ENCODE measurements around the gene PTPRG. TPM values are rescaled to one million over a fixed set of nuclear protein-coding genes. Genes with fewer than 3 reads are reported as not detected.
A peak's percentile ranks its signal among the peaks of the same experiment; 100 is the strongest.

The PTPRG gene
- total RNA-seq, 1 experiment from 2014 or later: 69.3 TPM

DNA sequence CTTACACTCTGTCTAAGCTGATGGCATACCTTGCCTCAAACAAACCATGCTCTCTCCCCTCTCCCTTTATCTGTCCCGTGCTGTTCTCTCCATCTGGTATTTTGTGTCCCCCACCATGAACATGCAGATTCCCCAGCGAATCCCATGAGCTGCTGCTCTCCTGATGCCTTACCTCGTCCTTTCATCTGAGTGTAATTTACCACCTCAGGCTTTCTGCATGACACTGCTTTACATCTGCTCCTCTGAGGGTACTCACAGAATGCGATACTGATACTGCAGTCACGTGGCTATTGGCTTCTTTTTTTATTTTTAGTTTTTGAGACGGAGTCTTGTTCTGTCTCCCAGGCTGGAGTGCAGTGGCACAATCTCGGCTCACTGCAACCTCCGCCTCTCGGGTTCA lies 341.7 kb downstream of the PTPRG start:
- Histone ChIP-seq H3K27ac (ENCODE audit: insufficient read length, low read depth, low read length) (no peak overlapping the region), H3K79me2 (ENCODE audit: insufficient read depth, low read length) (peaks cover 14% of the 10 kb centered on the region), H3K14ac (ENCODE audit: insufficient read depth, low read length) (no peak overlapping the region), H3K9me3 (ENCODE audit: control insufficient read depth, low read depth, low read length) (no peaks in the 10 kb centered on the region), H3K56ac (ENCODE audit: insufficient read length, low read depth, low read length) (no peak overlapping the region), H2BK120ac (ENCODE audit: low read depth, low read length, poor library complexity, severe bottlenecking) (no peak overlapping the region), H2AFZ (ENCODE audit: low read length) (no peak overlapping the region), H3K23me2 (ENCODE audit: insufficient read length, low read depth, low read length, poor library complexity, severe bottlenecking) (no peaks in the 10 kb centered on the region), H4K5ac (ENCODE audit: insufficient read length, low read depth, low read length) (no peak overlapping the region), H4K8ac (replicated peaks; ENCODE audit: insufficient read length, low read depth, low read length) (no peak overlapping the region), H2BK20ac (ENCODE audit: low read depth, low read length, poor library complexity, severe bottlenecking) (no peak overlapping the region), H3T11ph (ENCODE audit: low read length) (no peak overlapping the region), H2BK15ac (ENCODE audit: low read depth, low read length) (no peak overlapping the region), H2AK5ac (ENCODE audit: insufficient read length, low read length) (no peak overlapping the region), H3K4ac (ENCODE audit: low read depth, low read length) (no peak overlapping the region), H3K23ac (ENCODE audit: insufficient read length, low read depth, low read length) (no peak overlapping the region), H2BK12ac (ENCODE audit: insufficient read length, low read depth, low read length) (no peak overlapping the region), H2BK5ac (ENCODE audit: insufficient read length, low read length) (no peak overlapping the region), H3K27me3 (ENCODE audit: insufficient read depth, low read length) (no peaks in the 10 kb centered on the region), H3K4me2 (ENCODE audit: insufficient read depth, insufficient read length, low read length) (no peak overlapping the region), H3K9ac (ENCODE audit: extremely low read depth, insufficient read length, low read length) (no peak overlapping the region), H4K20me1 (ENCODE audit: control insufficient read depth, insufficient read depth, insufficient read length) (no peaks in the 10 kb centered on the region), H3K4me1 (ENCODE audit: insufficient read depth, low read length) (peaks cover 21% of the 10 kb centered on the region; the same call in 1 of the 2 replicates), H4K91ac (ENCODE audit: insufficient read length, low read depth, low read length) (no peak overlapping the region), H3K18ac (ENCODE audit: insufficient read length, low read depth, low read length) (no peak overlapping the region), H3K79me1 (ENCODE audit: insufficient read depth, low read depth, low read length, poor library complexity, severe bottlenecking) (peaks cover 6% of the 10 kb centered on the region)
- peaks cover 54 to 57% of the 10 kb centered on the region in 2 experiments for H3K4me1 Mint-ChIP-seq
- WGBS (ENCODE audit: extremely low coverage, insufficient read length, low lambda C conversion rate): no CpG with 5 or more reads among the region's 9 CpGs
- H3K27ac Mint-ChIP-seq: peak overlapping the region; percentile 13 to 87 (median 37); a peak in 6 of 7 replicates
- H3K36me3 Mint-ChIP-seq (ENCODE audit: insufficient read depth in 1 of 3, low read depth in 3 of 3): no peaks in the 10 kb centered on the region
- DNase-seq: no peak
- TF ChIP-seq, protein P1, sequence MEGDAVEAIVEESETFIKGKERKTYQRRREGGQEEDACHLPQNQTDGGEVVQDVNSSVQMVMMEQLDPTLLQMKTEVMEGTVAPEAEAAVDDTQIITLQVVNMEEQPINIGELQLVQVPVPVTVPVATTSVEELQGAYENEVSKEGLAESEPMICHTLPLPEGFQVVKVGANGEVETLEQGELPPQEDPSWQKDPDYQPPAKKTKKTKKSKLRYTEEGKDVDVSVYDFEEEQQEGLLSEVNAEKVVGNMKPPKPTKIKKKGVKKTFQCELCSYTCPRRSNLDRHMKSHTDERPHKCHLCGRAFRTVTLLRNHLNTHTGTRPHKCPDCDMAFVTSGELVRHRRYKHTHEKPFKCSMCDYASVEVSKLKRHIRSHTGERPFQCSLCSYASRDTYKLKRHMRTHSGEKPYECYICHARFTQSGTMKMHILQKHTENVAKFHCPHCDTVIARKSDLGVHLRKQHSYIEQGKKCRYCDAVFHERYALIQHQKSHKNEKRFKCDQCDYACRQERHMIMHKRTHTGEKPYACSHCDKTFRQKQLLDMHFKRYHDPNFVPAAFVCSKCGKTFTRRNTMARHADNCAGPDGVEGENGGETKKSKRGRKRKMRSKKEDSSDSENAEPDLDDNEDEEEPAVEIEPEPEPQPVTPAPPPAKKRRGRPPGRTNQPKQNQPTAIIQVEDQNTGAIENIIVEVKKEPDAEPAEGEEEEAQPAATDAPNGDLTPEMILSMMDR (conservative IDR thresholded peaks at IDR 0.05): no peak
- H3K4me3 Mint-ChIP-seq: no peak overlapping the region
- H3K9me3 Mint-ChIP-seq: no peaks in the 10 kb centered on the region
- H3K27me3 Mint-ChIP-seq (ENCODE audit: low read depth): no peaks in the 10 kb centered on the region; the same call in 1 of the 2 replicates
